Mononuclear cell (primary cell): ENCODE measurements around the gene RAB11FIP4. TPM values are rescaled to one million over a fixed set of nuclear protein-coding genes. Genes with fewer than 3 reads are reported as not detected.
A peak's percentile ranks its signal among the peaks of the same experiment; 100 is the strongest.

Experiments used
- H3K27me3 ChIP-seq: 2 replicates; pipeline ENCODE4 v1.6.0; 2011; ENCODE audit warnings: low read length, control low read depth; ENCODE audit not compliant: insufficient read depth
- H3K4me1 ChIP-seq: 2 replicates; pipeline ENCODE4 v1.5.1; 2011; ENCODE audit warnings: mild to moderate bottlenecking, low read length, control low read depth; ENCODE audit not compliant: insufficient read depth
- H3K4me3 ChIP-seq: 2 replicates; pipeline ENCODE4 v1.5.1; 2011; ENCODE audit warnings: mild to moderate bottlenecking, low read length, moderate library complexity
- H3K9me3 ChIP-seq: 2 replicates; pipeline ENCODE4 v1.5.1; 2011; ENCODE audit warnings: low read depth, mild to moderate bottlenecking, control low read depth, low read length
- total RNA-seq: library from RNA; depleted of rRNA; stranded (reverse); fragments of >200 nt; gene quantifications from one replicate; pipeline ENCODE4 v1.2.3, GENCODE V29; 2012

The RAB11FIP4 gene
- total RNA-seq, 1 donor, result 48.0 TPM

- Histone ChIP-seq H3K4me3 (no peak overlapping the region), H3K9me3 (no peaks in the 10 kb centered on the region), H3K4me1 (peaks cover 27% of the 10 kb centered on the region), H3K27me3 (no peaks in the 10 kb centered on the region)
Observed at GRCh38 chr17:31540602-31541307, 149.3 kb downstream of the RAB11FIP4 start.

GRCh38 chr17:31541559-31541958 is 150.1 kb downstream of the RAB11FIP4 start:
- H3K9me3 ChIP-seq, result no peaks in the 10 kb centered on the region
- no peak overlapping the region for H3K4me3 ChIP-seq
- H3K27me3 ChIP-seq, result no peaks in the 10 kb centered on the region
- peaks cover 21% of the 10 kb centered on the region for H3K4me1 ChIP-seq

- H3K27me3 ChIP-seq, result no peaks in the 10 kb centered on the region
- H3K9me3 ChIP-seq, result no peaks in the 10 kb centered on the region
- peaks cover 8% of the 10 kb centered on the region for H3K4me1 ChIP-seq
- no peak overlapping the region for H3K4me3 ChIP-seq
Observed at GRCh38 chr17:31544186-31544585, 152.7 kb downstream of the RAB11FIP4 start.

- no peaks in the 10 kb centered on the region for H3K9me3 ChIP-seq
- H3K4me1 ChIP-seq, result peaks cover 16% of the 10 kb centered on the region
- no peaks in the 10 kb centered on the region for H3K27me3 ChIP-seq
- H3K4me3 ChIP-seq, result no peak overlapping the region
Observed at GRCh38 chr17:31546650-31547049, 155.2 kb downstream of the RAB11FIP4 start.

GRCh38 chr17:31548709-31549108 is 157.2 kb downstream of the RAB11FIP4 start:
- Histone ChIP-seq H3K9me3 (no peaks in the 10 kb centered on the region), H3K27me3 (no peaks in the 10 kb centered on the region), H3K4me3 (peak overlapping the region; percentile 71), H3K4me1 (peaks cover 16% of the 10 kb centered on the region)

- H3K4me1 ChIP-seq, result peaks cover 16% of the 10 kb centered on the region
- no peaks in the 10 kb centered on the region for H3K9me3 ChIP-seq
- H3K4me3 ChIP-seq, result peak overlapping the region; percentile 71
- H3K27me3 ChIP-seq, result no peaks in the 10 kb centered on the region
Observed at GRCh38 chr17:31549121-31549524, 157.6 kb downstream of the RAB11FIP4 start.

- no peaks in the 10 kb centered on the region for H3K9me3 ChIP-seq
- no peaks in the 10 kb centered on the region for H3K27me3 ChIP-seq
- peak overlapping the region; percentile 71 for H3K4me3 ChIP-seq
- H3K4me1 ChIP-seq, result peaks cover 16% of the 10 kb centered on the region
Observed at GRCh38 chr17:31549525-31550388, 158.3 kb downstream of the RAB11FIP4 start.

GRCh38 chr17:31550389-31551056 is 159.0 kb downstream of the RAB11FIP4 start:
- Histone ChIP-seq H3K9me3 (no peaks in the 10 kb centered on the region), H3K4me3 (peak overlapping the region; percentile 71), H3K4me1 (peaks cover 16% of the 10 kb centered on the region), H3K27me3 (no peaks in the 10 kb centered on the region)

- H3K4me3 ChIP-seq, result no peak overlapping the region
- no peaks in the 10 kb centered on the region for H3K27me3 ChIP-seq
Observed at GRCh38 chr17:31552568-31552967, 161.1 kb downstream of the RAB11FIP4 start.

GRCh38 chr17:31553506-31553905 is 162.0 kb downstream of the RAB11FIP4 start:
- Histone ChIP-seq H3K27me3 (no peaks in the 10 kb centered on the region), H3K9me3 (no peaks in the 10 kb centered on the region), H3K4me3 (no peak overlapping the region), H3K4me1 (peaks cover 19% of the 10 kb centered on the region)

More at GRCh38 chr17:31552568-31552967, 161.1 kb downstream of the RAB11FIP4 start:
- peaks cover 16% of the 10 kb centered on the region for H3K4me1 ChIP-seq
- no peaks in the 10 kb centered on the region for H3K9me3 ChIP-seq

GRCh38 chr17:31554930-31555329 is 163.5 kb downstream of the RAB11FIP4 start:
- H3K9me3 ChIP-seq, result no peaks in the 10 kb centered on the region
- no peak overlapping the region for H3K4me3 ChIP-seq
- peaks cover 22% of the 10 kb centered on the region for H3K4me1 ChIP-seq
- no peaks in the 10 kb centered on the region for H3K27me3 ChIP-seq

GRCh38 chr17:31556969-31557645 is 165.6 kb downstream of the RAB11FIP4 start:
- no peaks in the 10 kb centered on the region for H3K27me3 ChIP-seq
- no peaks in the 10 kb centered on the region for H3K9me3 ChIP-seq
- H3K4me3 ChIP-seq, result no peak overlapping the region
- H3K4me1 ChIP-seq, result peaks cover 34% of the 10 kb centered on the region

- Histone ChIP-seq H3K9me3 (no peaks in the 10 kb centered on the region), H3K4me1 (peaks cover 42% of the 10 kb centered on the region), H3K27me3 (no peaks in the 10 kb centered on the region), H3K4me3 (peak overlapping the region; percentile 43)
Observed at GRCh38 chr17:31558748-31559583, 167.5 kb downstream of the RAB11FIP4 start.
